ENCODE data around the gene MLPH.

DNA sequence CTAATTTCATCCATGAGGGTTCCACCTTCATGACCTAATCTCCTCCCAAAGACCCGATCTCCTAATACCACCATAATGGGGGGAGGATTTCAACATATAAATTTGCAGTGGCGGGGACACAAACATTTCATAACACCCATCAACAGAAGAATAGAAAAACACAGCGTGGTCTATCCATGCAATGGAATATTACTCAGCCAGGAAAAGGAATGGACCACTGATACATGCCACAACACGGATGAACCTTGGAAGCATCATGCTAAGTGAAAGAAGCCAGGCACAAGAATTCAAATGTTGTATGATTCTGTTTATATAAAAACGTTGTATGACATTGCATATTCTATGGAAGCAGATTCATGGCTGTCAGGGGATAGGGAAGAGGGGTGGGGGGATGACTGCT lies 82.0 kb downstream of the MLPH start:
- TF ChIP-seq POLR2A (IDR thresholded peaks at IDR 0.05; ENCODE audit: low read length) (no peak), GATA1 (IDR thresholded peaks at IDR 0.05; ENCODE audit: low read depth, low read length) (no peak)

Data from erythroblast (primary cell).